A549 (cell line): ENCODE results near the gene MYMK. TPM values are rescaled to one million over a fixed set of nuclear protein-coding genes. Genes with fewer than 3 reads are reported as not detected.

ENCODE experiments used
- ATAC-seq, 2 experiments: fragments of 200-7000 bp in 1 of 2; fragments of >200 bp in 1 of 2; cut with Nextera tagmentation in 1 of 2; cut with Tn5 transposase in 1 of 2; 3 replicates each; pipeline versions ENCODE4 v1.8.0 to v1.9.1; 2018 to 2020; ENCODE audit warnings: mild to moderate bottlenecking in 1 of 2, moderate library complexity in 1 of 2
- CTCF ChIA-PET: fragments of 300-600 bp; sonication (Branson Sonifier 250); formaldehyde crosslinking; extraction: SDS; loops from one replicate; lab custom pipeline; 2021; ENCODE audit warnings: antibody characterized with exemption, inconsistent platforms; lab: Yijun Ruan, JAX
- POLR2A ChIA-PET: fragments of 350-600 bp; formaldehyde crosslinking; extraction: SDS; loops from one replicate; lab custom pipeline; 2021; ENCODE audit warnings: antibody characterized with exemption, inconsistent platforms; lab: Yijun Ruan, JAX
- DNase-seq, 2 experiments: peaks; one replicate each; pipeline versions ENCODE4 v3.0.0 to v3.0.0-alpha.2; 2011 to 2016; ENCODE audit warnings: low read depth in 1 of 2, low spot score in 1 of 2
- FAIRE-seq: peaks from 2 replicates; lab custom pipeline; 2011; peaks lifted over from hg19 to GRCh38; lab: Jason Lieb, UNC
- H3K27ac ChIP-seq, 2 experiments: fragments of >200 bp; sonication (Bioruptor Twin); formaldehyde crosslinking; 3 replicates each; pipeline ENCODE4 v1.5.1; 2016 to 2017
- H3K4me1 ChIP-seq: fragments of >200 bp; sonication (Bioruptor Twin); formaldehyde crosslinking; 3 replicates; pipeline ENCODE4 v1.6.1; 2016
- H3K4me2 ChIP-seq: fragments of >200 bp; sonication (Bioruptor Twin); formaldehyde crosslinking; 3 replicates; pipeline ENCODE4 v1.6.1; 2016
- H3K4me3 ChIP-seq: fragments of >200 bp; sonication (Bioruptor Twin); formaldehyde crosslinking; 3 replicates; pipeline ENCODE4 v1.5.1; 2016
- H3K9me3 ChIP-seq: fragments of >200 bp; sonication (Bioruptor Twin); formaldehyde crosslinking; 3 replicates; pipeline ENCODE4 v1.6.1; 2016
- CBX2 ChIP-seq: fragments of 200-600 bp; sonication (generic); IDR thresholded peaks from 2 replicates; pipeline ENCODE4 v1.6.1; 2016; ENCODE audit warnings: low read depth, mild to moderate bottlenecking, borderline replicate concordance
- CBX8 ChIP-seq: fragments of 200-600 bp; sonication (generic); IDR thresholded peaks from 2 replicates; pipeline ENCODE4 v1.6.1; 2016
- CEBPB ChIP-seq, 2 experiments: fragments of >200 bp in 1 of 2; sonication (Bioruptor Twin) in 1 of 2; formaldehyde crosslinking in 1 of 2; IDR thresholded peaks; 2 replicates each; pipeline ENCODE4 v1.6.1; 2012 to 2016
- EHF ChIP-seq: fragments of 250-450 bp; sonication (Bioruptor Pico); IDR thresholded peaks from 2 replicates; pipeline ENCODE4 v1.5.0; 2020; ENCODE audit warnings: mild to moderate bottlenecking
- EHMT2 ChIP-seq: fragments of 200-600 bp; sonication (generic); IDR thresholded peaks from 2 replicates; pipeline ENCODE4 v1.6.1; 2016; ENCODE audit warnings: antibody characterized with exemption, low read depth, mild to moderate bottlenecking, moderate library complexity
- EP300 ChIP-seq, 2 experiments: fragments of >200 bp; sonication (Bioruptor Twin); formaldehyde crosslinking; IDR thresholded peaks; 2 replicates in 1 of 2; 3 replicates in 1 of 2; pipeline ENCODE4 v1.6.1; 2016 to 2017
- ESRRA ChIP-seq: fragments of 150-350 bp; IDR thresholded peaks from 2 replicates; pipeline ENCODE4 v1.6.1; 2014; ENCODE audit warnings: mild to moderate bottlenecking, low read length, borderline replicate concordance
- GATA3 ChIP-seq: IDR thresholded peaks from 2 replicates; pipeline ENCODE4 v1.6.1; 2012; ENCODE audit warnings: borderline replicate concordance
- HDAC2 ChIP-seq: fragments of 200-600 bp; sonication (generic); IDR thresholded peaks from 2 replicates; pipeline ENCODE4 v1.6.1; 2016
- HOXB5 ChIP-seq: fragments of 250-450 bp; sonication (Bioruptor Pico); IDR thresholded peaks from 2 replicates; pipeline ENCODE4 v1.5.0; 2020; ENCODE audit warnings: mild to moderate bottlenecking, moderate library complexity
- KDM5A ChIP-seq: fragments of 200-600 bp; sonication (generic); IDR thresholded peaks from 2 replicates; pipeline ENCODE4 v1.6.1; 2016; ENCODE audit warnings: antibody characterized with exemption, mild to moderate bottlenecking
- MAX ChIP-seq: IDR thresholded peaks from 2 replicates; pipeline ENCODE4 v1.6.1; 2012
- MAZ ChIP-seq: fragments of 150-350 bp; IDR thresholded peaks from 2 replicates; pipeline ENCODE4 v1.6.1; 2014; ENCODE audit warnings: antibody characterized with exemption, low read depth, low read length, borderline replicate concordance
- RAD21 ChIP-seq, 2 experiments: fragments of >200 bp in 1 of 2; sonication (Bioruptor Twin) in 1 of 2; formaldehyde crosslinking in 1 of 2; IDR thresholded peaks in 1 of 2; conservative IDR thresholded peaks in 1 of 2; 2 replicates in 1 of 2; 3 replicates in 1 of 2; pipeline ENCODE4 v1.6.1; 2012 to 2018; ENCODE audit warnings: inconsistent platforms in 1 of 2
- RFX5 ChIP-seq: fragments of 450-650 bp; IDR thresholded peaks from 2 replicates; pipeline ENCODE4 v1.7.1; 2014; ENCODE audit warnings: antibody characterized with exemption, mild to moderate bottlenecking, moderate library complexity
- SMC3 ChIP-seq: fragments of >200 bp; sonication (Bioruptor Twin); formaldehyde crosslinking; IDR thresholded peaks from 3 replicates; pipeline ENCODE4 v1.6.1; 2018; ENCODE audit warnings: inconsistent platforms
- ZC3H11A ChIP-seq: fragments of 450-650 bp; IDR thresholded peaks from 2 replicates; pipeline ENCODE4 v1.6.1; 2014; ENCODE audit warnings: antibody characterized with exemption, mild to moderate bottlenecking
- ZFP36 ChIP-seq: fragments of 450-650 bp; IDR thresholded peaks from 2 replicates; pipeline ENCODE4 v1.6.1; 2014; ENCODE audit warnings: borderline replicate concordance; ENCODE audit not compliant: partially characterized antibody
- ZSCAN20 ChIP-seq: fragments of 250-450 bp; sonication (Bioruptor Pico); IDR thresholded peaks from 2 replicates; pipeline ENCODE4 v1.8.0; 2022; ENCODE audit warnings: mild to moderate bottlenecking, moderate library complexity
- whole genome bisulfite sequencing: methylation state at CpG from one replicate; pipeline ENCODE4 v1.1.6; 2017; ENCODE audit errors: missing lambda C conversion rate; 5-methylcytosine and 5-hydroxymethylcytosine counted together
- polyA plus RNA-seq, 4 experiments: library from polyadenylated mRNA; depleted of rRNA in 3 of 4; stranded (reverse); fragments of >200 nt; fragmentation: RNase III in 1 of 4; extraction: RNeasy Plus Mini Kit Qiagen cat#74134 plus additional on column Dnase treatment in 1 of 4; gene quantifications; 2 replicates in 3 of 4; 3 replicates in 1 of 4; pipeline ENCODE4 v1.2.3, GENCODE V29; 2011 to 2017
- TF ChIP-seq, protein P1 (sequence below): fragments of >200 bp; sonication (Bioruptor Twin); formaldehyde crosslinking; IDR thresholded peaks from 3 replicates; pipeline ENCODE4 v1.5.1; 2016
- TF ChIP-seq, protein P2 (sequence below): fragments of 150-350 bp; IDR thresholded peaks from 2 replicates; pipeline ENCODE4 v1.6.1; 2014; ENCODE audit warnings: low read depth, mild to moderate bottlenecking, low read length

MYMK gene
- polyA plus RNA-seq, 2 of the 4 experiments (the other 2 are of a cell fraction): not detected

GRCh38 chr9:133494636-133495326 lies 30.0 kb downstream of the MYMK start:
- 71% methylated on average over 20 of the region's 24 CpGs for WGBS
- FAIRE-seq (no peak), DNase-seq (no peak), ATAC-seq (no peak)
- H3K27ac ChIP-seq: no peak overlapping the region
- CTCF ChIA-PET: interaction anchor here (0.6 to 4.8 kb wide), 7 partner anchors 8 to 308 kb away, joined by 3 to 42 read pairs (median 5); no protein-coding TSS in a partner anchor
- TF ChIP-seq EP300 (IDR thresholded peaks at IDR 0.05): no peak
- TF ChIP-seq GATA3: no peak
- TF ChIP-seq MAZ: no peak
- no peak for TF ChIP-seq HDAC2
- TF ChIP-seq HOXB5 (CRISPR knock-in tag): no peak
- TF ChIP-seq, protein P1, sequence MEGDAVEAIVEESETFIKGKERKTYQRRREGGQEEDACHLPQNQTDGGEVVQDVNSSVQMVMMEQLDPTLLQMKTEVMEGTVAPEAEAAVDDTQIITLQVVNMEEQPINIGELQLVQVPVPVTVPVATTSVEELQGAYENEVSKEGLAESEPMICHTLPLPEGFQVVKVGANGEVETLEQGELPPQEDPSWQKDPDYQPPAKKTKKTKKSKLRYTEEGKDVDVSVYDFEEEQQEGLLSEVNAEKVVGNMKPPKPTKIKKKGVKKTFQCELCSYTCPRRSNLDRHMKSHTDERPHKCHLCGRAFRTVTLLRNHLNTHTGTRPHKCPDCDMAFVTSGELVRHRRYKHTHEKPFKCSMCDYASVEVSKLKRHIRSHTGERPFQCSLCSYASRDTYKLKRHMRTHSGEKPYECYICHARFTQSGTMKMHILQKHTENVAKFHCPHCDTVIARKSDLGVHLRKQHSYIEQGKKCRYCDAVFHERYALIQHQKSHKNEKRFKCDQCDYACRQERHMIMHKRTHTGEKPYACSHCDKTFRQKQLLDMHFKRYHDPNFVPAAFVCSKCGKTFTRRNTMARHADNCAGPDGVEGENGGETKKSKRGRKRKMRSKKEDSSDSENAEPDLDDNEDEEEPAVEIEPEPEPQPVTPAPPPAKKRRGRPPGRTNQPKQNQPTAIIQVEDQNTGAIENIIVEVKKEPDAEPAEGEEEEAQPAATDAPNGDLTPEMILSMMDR: no peak
- no peak for TF ChIP-seq ESRRA
- H3K4me2 ChIP-seq: no peak overlapping the region
- POLR2A ChIA-PET: no interaction called here
- H3K4me3 ChIP-seq: no peak overlapping the region
- H3K9me3 ChIP-seq: no peaks in the 10 kb centered on the region
- no peaks in the 10 kb centered on the region for H3K4me1 ChIP-seq

- POLR2A ChIA-PET: no interaction called here
- TF ChIP-seq ZSCAN20 (no peak), SMC3 (no peak), EHMT2 (no peak), MAX (no peak), ESRRA (no peak), CEBPB (IDR thresholded peaks at IDR 0.05) (no peak), CBX8 (no peak), EHF (CRISPR knock-in tag) (no peak), KDM5A (no peak), ZFP36 (no peak), CBX2 (no peak), RFX5 (no peak), ZC3H11A (no peak)
- TF ChIP-seq, protein P2, sequence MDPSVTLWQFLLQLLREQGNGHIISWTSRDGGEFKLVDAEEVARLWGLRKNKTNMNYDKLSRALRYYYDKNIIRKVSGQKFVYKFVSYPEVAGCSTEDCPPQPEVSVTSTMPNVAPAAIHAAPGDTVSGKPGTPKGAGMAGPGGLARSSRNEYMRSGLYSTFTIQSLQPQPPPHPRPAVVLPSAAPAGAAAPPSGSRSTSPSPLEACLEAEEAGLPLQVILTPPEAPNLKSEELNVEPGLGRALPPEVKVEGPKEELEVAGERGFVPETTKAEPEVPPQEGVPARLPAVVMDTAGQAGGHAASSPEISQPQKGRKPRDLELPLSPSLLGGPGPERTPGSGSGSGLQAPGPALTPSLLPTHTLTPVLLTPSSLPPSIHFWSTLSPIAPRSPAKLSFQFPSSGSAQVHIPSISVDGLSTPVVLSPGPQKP: no peak
- 64% methylated on average over 22 of the region's 23 CpGs for WGBS
- no peak for FAIRE-seq
- H3K9me3 ChIP-seq: no peaks in the 10 kb centered on the region
- no peak overlapping the region for H3K4me3 ChIP-seq
- H3K4me2 ChIP-seq: no peak overlapping the region
- no peak for DNase-seq
- ATAC-seq: no peak
- CTCF ChIA-PET: interaction anchor here (0.6 to 2.2 kb wide), 4 partner anchors 9 to 308 kb away, joined by 3 to 7 read pairs (median 6); no protein-coding TSS in a partner anchor
- no peak overlapping the region for H3K27ac ChIP-seq
- H3K4me1 ChIP-seq: no peaks in the 10 kb centered on the region
These were observed 30.8 kb downstream of the MYMK start for GRCh38 chr9:133493845-133494540.

GRCh38 chr9:133493428-133493827 lies 31.3 kb downstream of the MYMK start:
- Histone ChIP-seq H3K27ac (no peak overlapping the region), H3K4me3 (no peak overlapping the region), H3K4me2 (no peak overlapping the region), H3K4me1 (no peaks in the 10 kb centered on the region), H3K9me3 (no peaks in the 10 kb centered on the region)
- ATAC-seq (no peak), FAIRE-seq (no peak), DNase-seq (no peak)
- no peak for TF ChIP-seq RAD21 (conservative IDR thresholded peaks at IDR 0.05 in 1 of 2, IDR thresholded peaks at IDR 0.05 in 1 of 2)
- whole genome bisulfite sequencing: 63% methylated on average over 9 of the region's 11 CpGs
- ChIA-PET POLR2A (no interaction called here), CTCF (interaction anchor here (1.4 to 2.2 kb wide), 2 partner anchors 8 to 306 kb away, joined by 6 to 7 read pairs; no protein-coding TSS in a partner anchor)
